Measurements from ENCODE around the gene C1orf50.

GRCh38 chr1:42820813-42821212 lies 53.8 kb downstream of the C1orf50 start:
- TF ChIP-seq CTCF (IDR thresholded peaks at IDR 0.05) (no peak), POLR2A (IDR thresholded peaks at IDR 0.05; ENCODE audit: low read depth) (no peak), EP300 (IDR thresholded peaks at IDR 0.05) (no peak), POLR2AphosphoS5 (IDR thresholded peaks at IDR 0.05) (no peak)
